Measurements from ENCODE around the gene PDE4DIP.
"Not testable (repeated sequence)": the region's sequence is repeated elsewhere in the genome, so short reads cannot be mapped to it uniquely, and the experiment has no call there.

PDE4DIP gene

GRCh38 chr1:148844220-148844619 is at the start of gene PDE4DIP:
PDE4DIP (plus strand) TSS chr1:148844428; CDS start chr1:148844775, 347 bp downstream.
- not testable (repeated sequence) for H3K27ac ChIP-seq; DNase-seq (ENCODE audit: low read depth, low spot score)

GRCh38 chr1:148808268-148808928 is 35.8 kb upstream of the PDE4DIP start:
- DNase-seq (ENCODE audit: low read depth, low spot score); H3K27ac ChIP-seq: not testable (repeated sequence)

GRCh38 chr1:148808929-148809283 is 35.3 kb upstream of the PDE4DIP start:
- H3K27ac ChIP-seq; DNase-seq (ENCODE audit: low read depth, low spot score): not testable (repeated sequence)

DNA sequence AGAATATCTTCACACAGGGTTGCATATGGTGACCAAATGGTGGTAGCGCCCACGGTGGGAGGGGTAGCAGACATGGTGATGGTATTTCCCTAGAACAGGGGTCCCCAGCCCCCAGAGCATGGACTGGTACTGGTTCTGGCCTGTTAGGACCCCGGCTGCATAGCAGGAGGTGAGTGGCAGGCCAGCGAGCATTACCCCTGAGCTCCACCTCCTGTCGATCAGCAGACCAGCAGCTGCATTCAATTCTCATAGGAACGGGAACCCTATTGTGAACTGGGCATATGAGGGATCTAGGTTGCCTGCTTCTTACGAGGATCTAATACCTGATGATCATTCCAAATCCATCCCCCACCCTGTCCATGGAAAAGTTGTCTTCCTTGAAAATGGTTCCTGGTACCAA is 22.0 kb upstream of the PDE4DIP start:
- not testable (repeated sequence) for DNase-seq (ENCODE audit: low read depth, low spot score); H3K27ac ChIP-seq

DNA sequence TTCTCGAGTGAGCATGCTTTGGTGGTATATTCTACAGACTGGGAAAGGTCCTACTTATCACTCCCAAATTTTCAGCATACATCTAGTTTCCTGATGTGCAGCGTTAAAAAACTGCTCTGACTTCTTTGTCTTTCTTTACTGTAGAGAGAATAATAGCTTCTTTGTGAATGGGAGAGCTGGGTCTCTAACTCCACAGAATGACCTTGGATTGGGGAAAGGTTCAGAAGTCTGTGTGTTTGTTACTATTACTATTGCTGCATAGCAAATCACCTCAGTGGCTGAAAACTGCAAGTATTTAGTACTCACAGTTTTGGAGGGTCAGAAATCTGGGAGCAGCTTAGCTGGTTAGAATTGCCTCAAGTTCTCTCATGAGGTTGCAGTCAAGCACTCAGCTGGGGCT is 20.4 kb upstream of the PDE4DIP start:
- DNase-seq (ENCODE audit: low read depth, low spot score); H3K27ac ChIP-seq: not testable (repeated sequence)

GRCh38 chr1:148825029-148825428 is 19.2 kb upstream of the PDE4DIP start:
- not testable (repeated sequence) for DNase-seq (ENCODE audit: low read depth, low spot score); H3K27ac ChIP-seq

- DNase-seq (ENCODE audit: low read depth, low spot score); H3K27ac ChIP-seq: not testable (repeated sequence)
Measured at GRCh38 chr1:148828531-148828930, 15.7 kb upstream of the PDE4DIP start.

DNA sequence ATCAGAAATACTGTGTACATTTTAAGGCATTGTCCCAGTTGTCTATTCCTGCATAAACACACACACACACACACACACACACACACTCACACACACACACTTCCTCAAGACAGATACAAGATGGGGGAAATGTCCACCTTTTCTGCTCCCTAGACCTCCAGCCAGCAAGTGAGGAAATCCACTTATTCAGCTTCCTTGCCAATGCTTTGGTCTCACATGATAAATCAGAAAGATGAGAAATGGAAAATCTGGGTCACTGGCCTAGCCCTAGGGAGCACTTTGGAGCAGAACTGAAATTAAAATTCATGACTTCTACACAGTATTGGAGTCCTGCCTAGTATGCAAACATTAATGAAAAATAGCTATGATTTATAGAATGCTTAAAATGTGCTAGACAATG is 15.3 kb upstream of the PDE4DIP start:
- not testable (repeated sequence) for DNase-seq (ENCODE audit: low read depth, low spot score); H3K27ac ChIP-seq

GRCh38 chr1:148829365-148829764 is 14.9 kb upstream of the PDE4DIP start:
- not testable (repeated sequence) for H3K27ac ChIP-seq; DNase-seq (ENCODE audit: low read depth, low spot score)

DNA sequence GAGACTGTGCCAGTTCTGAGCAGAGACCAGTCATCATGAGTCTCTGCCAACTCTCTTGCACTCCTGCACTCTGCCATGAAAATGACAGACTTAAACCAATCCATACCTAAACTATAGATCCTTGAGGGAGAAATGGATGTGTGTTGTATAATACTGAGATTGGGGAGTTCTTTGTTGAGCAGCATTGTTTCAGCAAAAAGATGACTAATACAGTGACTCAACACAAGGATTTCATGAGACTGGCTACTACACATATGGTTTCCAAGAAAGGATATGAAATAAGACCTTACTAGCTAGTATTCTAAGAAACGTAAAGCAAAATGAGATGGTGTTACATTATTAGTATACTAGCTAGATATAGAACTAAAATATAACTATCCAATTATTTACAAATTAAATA is 3.0 kb upstream of the PDE4DIP start:
- H3K27ac ChIP-seq; DNase-seq (ENCODE audit: low read depth, low spot score): not testable (repeated sequence)

- not testable (repeated sequence) for H3K27ac ChIP-seq; DNase-seq (ENCODE audit: low read depth, low spot score)
Measured at GRCh38 chr1:148844651-148845050, 423 bp downstream of the PDE4DIP start.

DNA sequence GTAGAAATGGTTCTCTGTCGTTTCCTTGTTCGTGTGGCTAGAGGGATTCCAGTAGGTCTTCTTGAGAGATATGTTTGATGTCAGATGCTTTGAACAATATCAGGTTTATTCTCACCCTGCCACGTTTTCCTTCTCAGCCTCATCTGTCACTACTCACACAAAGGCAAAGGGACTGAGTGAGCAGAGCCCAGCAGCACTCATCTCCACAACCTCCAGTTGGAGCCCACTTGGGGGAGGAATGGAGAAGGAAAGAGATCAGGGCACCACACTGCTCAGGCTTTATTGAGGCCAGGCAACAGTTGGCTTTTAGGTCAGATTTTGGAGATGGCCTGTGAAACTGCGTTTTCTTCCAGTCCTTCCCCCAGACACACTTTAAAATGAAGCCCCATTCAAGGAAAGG is 840 bp downstream of the PDE4DIP start:
- H3K27ac ChIP-seq; DNase-seq (ENCODE audit: low read depth, low spot score): not testable (repeated sequence)

GRCh38 chr1:148850347-148850746 is 6.1 kb downstream of the PDE4DIP start:
- not testable (repeated sequence) for DNase-seq (ENCODE audit: low read depth, low spot score); H3K27ac ChIP-seq

GRCh38 chr1:148850840-148851239 is 6.6 kb downstream of the PDE4DIP start:
- not testable (repeated sequence) for DNase-seq (ENCODE audit: low read depth, low spot score); H3K27ac ChIP-seq

- H3K27ac ChIP-seq; DNase-seq (ENCODE audit: low read depth, low spot score): not testable (repeated sequence)
Measured at GRCh38 chr1:148851684-148852083, 7.5 kb downstream of the PDE4DIP start.

DNA sequence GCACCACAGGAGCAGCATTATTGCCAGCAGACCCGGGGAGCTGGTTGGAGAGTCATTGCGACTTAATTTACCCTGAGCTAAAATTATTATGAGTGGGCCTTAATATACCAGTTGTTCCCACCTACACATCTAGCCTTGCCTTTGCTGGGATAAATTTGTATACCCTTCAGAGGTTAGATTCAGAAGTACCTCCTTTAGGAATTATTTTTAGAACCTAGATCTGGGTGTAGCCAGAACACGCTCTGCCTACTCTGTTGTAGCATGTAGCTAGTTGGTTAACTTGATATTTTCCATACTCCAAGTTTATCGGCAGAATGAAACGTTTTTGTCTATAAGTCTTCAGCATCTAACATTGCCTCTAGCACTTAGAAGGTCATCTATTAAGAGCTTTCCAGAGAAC is 9.1 kb downstream of the PDE4DIP start:
- not testable (repeated sequence) for H3K27ac ChIP-seq; DNase-seq (ENCODE audit: low read depth, low spot score)

- not testable (repeated sequence) for DNase-seq (ENCODE audit: low read depth, low spot score)
Measured at GRCh38 chr1:148854063-148854462, 9.8 kb downstream of the PDE4DIP start.

DNA sequence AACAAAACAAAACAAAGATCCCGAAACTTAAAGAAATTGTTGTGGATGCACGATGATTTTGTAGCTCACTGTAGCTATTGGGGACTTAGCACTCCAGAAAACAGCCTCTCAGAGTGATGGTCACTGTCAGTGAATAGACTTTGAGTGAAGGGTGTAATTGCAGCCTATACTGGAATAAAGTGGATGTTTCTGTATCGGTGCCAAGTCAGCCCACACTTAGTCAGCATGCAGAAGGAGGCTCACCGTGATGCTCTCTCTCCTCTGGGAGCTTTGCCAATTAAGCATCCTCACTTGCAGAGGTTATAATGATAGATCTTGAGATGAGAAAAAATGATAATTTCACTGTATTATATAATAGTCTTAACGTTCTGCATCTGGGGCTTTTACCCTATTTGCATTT is 11.1 kb downstream of the PDE4DIP start:
- H3K27ac ChIP-seq: not testable (repeated sequence)

More at GRCh38 chr1:148854063-148854462, 9.8 kb downstream of the PDE4DIP start:
- not testable (repeated sequence) for H3K27ac ChIP-seq

GRCh38 chr1:148860049-148860448 is 15.8 kb downstream of the PDE4DIP start:
- not testable (repeated sequence) for H3K27ac ChIP-seq; DNase-seq (ENCODE audit: low read depth, low spot score)

More for the DNA sequence above, 11.1 kb downstream of the PDE4DIP start:
- DNase-seq (ENCODE audit: low read depth, low spot score): not testable (repeated sequence)

- not testable (repeated sequence) for DNase-seq (ENCODE audit: low read depth, low spot score); H3K27ac ChIP-seq
Measured at GRCh38 chr1:148860579-148861259, 16.5 kb downstream of the PDE4DIP start.

DNA sequence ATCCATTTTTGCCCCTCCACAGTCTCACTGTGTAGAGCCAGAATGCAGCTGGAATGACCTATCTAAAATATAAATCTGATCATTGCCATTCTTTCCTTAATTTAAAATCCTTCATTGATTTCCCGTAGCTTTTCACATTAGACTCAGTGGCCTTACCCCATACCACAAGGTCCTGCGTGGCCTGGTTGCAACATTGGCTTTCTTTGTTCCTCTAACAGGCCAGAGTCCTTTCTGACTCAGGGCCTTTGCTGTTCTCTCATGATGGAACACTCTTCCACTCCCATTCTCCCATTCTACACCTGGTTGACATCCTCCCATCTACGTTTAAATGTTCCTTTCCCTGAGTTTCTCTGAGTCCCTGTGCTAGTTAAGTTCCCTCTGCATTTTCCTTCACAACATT is 18.4 kb downstream of the PDE4DIP start:
- not testable (repeated sequence) for H3K27ac ChIP-seq; DNase-seq (ENCODE audit: low read depth, low spot score)
